Kidney (tissue), 14 donors: ENCODE results near the gene GPR4. TPM values are rescaled to one million over a fixed set of nuclear protein-coding genes. Genes with fewer than 3 reads are reported as not detected.

Experiments
- DNase-seq, 5 donors: peaks; one replicate each; pipeline ENCODE4 v3.0.0-alpha.2; 2013 to 2020
- FAIRE-seq: peaks from 2 replicates; lab custom pipeline; 2012; peaks lifted over from hg19 to GRCh38; lab: Jason Lieb, UNC
- H3K27ac ChIP-seq, 2 donors: one replicate each; pipeline ENCODE4 v1.7.0; 2013; ENCODE audit warnings: low read depth in 2 of 2, low read length in 2 of 2, inconsistent platforms in 1 of 2
- H3K27me3 ChIP-seq: one replicate; pipeline ENCODE4 v1.7.1; 2013; ENCODE audit warnings: low read length, inconsistent platforms; ENCODE audit not compliant: control insufficient read depth, insufficient read depth
- H3K36me3 ChIP-seq, 3 donors: one replicate each; pipeline versions ENCODE4 v1.7.0 to v1.7.1; 2013; ENCODE audit warnings: low read length in 3 of 3, control low read depth in 1 of 3, inconsistent platforms in 1 of 3; ENCODE audit not compliant: insufficient read depth in 3 of 3, control insufficient read depth in 2 of 3
- H3K4me1 ChIP-seq, 3 donors: one replicate each; pipeline versions ENCODE4 v1.7.0 to v1.7.1; 2013; ENCODE audit warnings: low read length in 3 of 3, inconsistent platforms in 1 of 3, low read depth in 1 of 3; ENCODE audit not compliant: control insufficient read depth in 2 of 3, insufficient read depth in 2 of 3
- H3K4me3 ChIP-seq, 3 donors: one replicate each; pipeline versions ENCODE4 v1.7.0 to v1.8.1; 2013; ENCODE audit warnings: low read length in 3 of 3, control low read depth in 1 of 3, inconsistent platforms in 1 of 3
- H3K9ac ChIP-seq, 3 donors: one replicate each; pipeline versions ENCODE4 v1.7.0 to v1.7.1; 2013; ENCODE audit warnings: low read length in 3 of 3, control low read depth in 1 of 3, inconsistent platforms in 1 of 3
- H3K9me3 ChIP-seq, 3 donors: one replicate each; pipeline versions ENCODE4 v1.7.0 to v1.7.1; 2013; ENCODE audit warnings: low read length in 3 of 3, control low read depth in 1 of 3, inconsistent platforms in 1 of 3; ENCODE audit not compliant: control insufficient read depth in 2 of 3, insufficient read depth in 1 of 3
- CTCF ChIP-seq: IDR thresholded peaks from 3 replicates; pipeline ENCODE4 v1.5.1; 2012; ENCODE audit warnings: mild to moderate bottlenecking, moderate library complexity, borderline replicate concordance; ENCODE audit not compliant: insufficient read depth; ENCODE audit errors: extremely low read depth
- intact Hi-C: fragments of 100-400 bp; cut with DNase I; formaldehyde crosslinking; loops from one replicate; pipeline ENCODE4 v1.11.1; 2022
- polyA plus RNA-seq: library from polyadenylated mRNA; stranded (reverse); fragments of 350-450 nt; fragmentation: Illumina TruSeq; extraction: RNeasy Lipid Tissue Mini Kit (QIAGEN cat#74804); gene quantifications from one replicate; pipeline ENCODE4 v1.2.3, GENCODE V29; 2014; ENCODE audit warnings: low read depth, low replicate concordance; ENCODE audit not compliant: insufficient read depth
- total RNA-seq: library from RNA; stranded (reverse); fragmentation: NEBNext Ultra II Directional; extraction: Animal tissue kit (Norgen Biotek cat#: 25700); gene quantifications from one replicate; pipeline ENCODE4 v1.2.1, GENCODE V29; 2021
- donor health status: control.
- donor health status: control.
- donor health status: control.
- donor health status: control.
- donor health status: control.
- donor health status: DM: yes; HTN: yes; CAD: no.
- donor health status: Normal renal cell carcinoma (clear cell type).

GPR4 gene
- total and polyA plus RNA-seq, 2 donors from 2014 or later: 6.8 to 9.7 TPM

- H3K27me3 ChIP-seq: peaks cover 19% of the 10 kb centered on the region
- intact Hi-C loops: no loop called here
- no peak for TF ChIP-seq CTCF
- H3K4me3 ChIP-seq: no peak overlapping the region
- peaks cover 0 to 9% (median 7%) of the 10 kb centered on the region in 3 donors for H3K4me1 ChIP-seq
- DNase-seq (no peak), FAIRE-seq (no peak)
- H3K27ac ChIP-seq: no peak overlapping the region
- no peak overlapping the region for H3K9ac ChIP-seq
- H3K9me3 ChIP-seq: no peaks in the 10 kb centered on the region
- no peaks in the 10 kb centered on the region for H3K36me3 ChIP-seq
Measured at GRCh38 chr19:45593520-45593919, 8.5 kb downstream of the GPR4 start.

GRCh38 chr19:45592366-45592765 is 9.6 kb downstream of the GPR4 start:
- peaks cover 0 to 4% (median 1%) of the 10 kb centered on the region in 3 donors for H3K4me1 ChIP-seq
- H3K36me3 ChIP-seq: no peaks in the 10 kb centered on the region
- no peak overlapping the region for H3K4me3 ChIP-seq
- FAIRE-seq (no peak), DNase-seq (no peak)
- intact Hi-C loops: no loop called here
- peak overlapping the region in 1 of 2 donors; percentile 68 for H3K27ac ChIP-seq
- H3K9me3 ChIP-seq: no peaks in the 10 kb centered on the region
- no peak for TF ChIP-seq CTCF
- peaks cover 9% of the 10 kb centered on the region for H3K27me3 ChIP-seq
- H3K9ac ChIP-seq: no peak overlapping the region

GRCh38 chr19:45591638-45592005 is 10.4 kb downstream of the GPR4 start:
- peaks cover 0 to 2% (median 0%) of the 10 kb centered on the region in 3 donors for H3K4me1 ChIP-seq
- H3K27me3 ChIP-seq: peaks cover 4% of the 10 kb centered on the region
- no peak overlapping the region for H3K27ac ChIP-seq

More at GRCh38 chr19:45591638-45592005, 10.4 kb downstream of the GPR4 start:
- DNase-seq: no peak
- no peak for TF ChIP-seq CTCF
- intact Hi-C loops: no loop called here
- Histone ChIP-seq H3K9me3 (no peaks in the 10 kb centered on the region), H3K4me3 (no peak overlapping the region), H3K36me3 (no peaks in the 10 kb centered on the region), H3K9ac (no peak overlapping the region)
- FAIRE-seq: no peak
